ENCODE data around the gene AFP. TPM values are rescaled to one million over a fixed set of nuclear protein-coding genes. Genes with fewer than 3 reads are reported as not detected.

Gene AFP
- total and polyA plus RNA-seq, 2 donors (not counting 1 experiment from before 2014, with no cell fraction given) = not detected

DNA sequence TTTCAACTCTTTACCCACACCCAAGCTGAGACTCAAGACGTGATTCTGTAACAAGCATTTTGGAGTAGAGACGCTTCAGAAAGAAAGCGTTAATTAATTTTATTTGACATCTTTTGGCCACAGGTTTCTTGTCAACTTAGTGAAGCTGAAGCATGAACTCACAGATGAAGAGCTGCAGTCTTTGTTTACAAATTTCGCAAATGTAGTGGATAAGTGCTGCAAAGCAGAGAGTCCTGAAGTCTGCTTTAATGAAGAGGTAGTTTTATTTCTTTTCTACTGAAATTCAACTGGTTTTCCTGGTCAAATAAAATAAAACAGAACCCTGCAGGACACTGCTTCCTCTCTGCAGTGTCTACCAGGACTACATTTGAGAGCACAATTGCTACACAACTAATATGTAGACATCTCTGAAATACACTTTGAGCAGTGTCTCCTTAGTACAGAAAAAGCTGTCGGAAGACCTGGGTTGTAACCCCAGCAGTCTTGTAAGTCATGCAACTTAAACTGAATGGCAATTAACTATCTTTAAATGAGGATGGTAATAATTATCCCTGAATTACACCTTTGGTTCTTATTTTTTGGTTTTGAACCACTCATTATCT is 65.7 kb downstream of the AFP start:
- no peak overlapping the region for H3K27ac Mint-ChIP-seq

DNA sequence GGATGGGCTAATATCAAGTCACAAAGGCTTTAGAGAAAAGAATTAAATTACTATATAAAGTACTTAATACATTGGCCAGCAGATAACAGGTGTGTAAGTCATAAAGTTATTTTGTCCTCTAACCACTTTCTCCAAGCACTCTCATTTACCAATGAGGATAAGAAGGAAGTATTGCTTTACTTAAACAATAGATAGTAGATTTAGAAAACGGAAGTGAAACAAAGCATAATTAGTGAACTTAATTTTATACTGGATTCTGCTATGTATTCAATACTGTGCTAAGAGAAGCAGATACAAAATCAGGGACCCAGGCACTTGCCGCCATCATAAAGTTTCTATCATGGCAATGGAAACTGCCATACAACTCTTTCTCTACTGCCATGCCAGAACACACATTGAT is 69.5 kb downstream of the AFP start:
- Histone ChIP-seq H3K4me3 (ENCODE audit: control extremely low read depth in 1 of 5, extremely low read depth in 1 of 5, insufficient read depth in 1 of 5, low read depth in 2 of 5, low read length in 4 of 5) (no peak overlapping the region), H2AFZ (ENCODE audit: insufficient read depth, low read depth, low read length, poor library complexity, severe bottlenecking) (no peak overlapping the region)

More for the DNA sequence above, 65.7 kb downstream of the AFP start:
- Mint-ChIP-seq H3K4me1 (no peaks in the 10 kb centered on the region), H3K4me3 (no peak overlapping the region), H3K27me3 (peaks cover 6% of the 10 kb centered on the region), H3K9me3 (ENCODE audit: insufficient read depth) (no peaks in the 10 kb centered on the region)
- intact Hi-C loops (cut with micrococcal nuclease) = no loop called here
- DNase-seq (no peak), ATAC-seq (ENCODE audit: low read depth) (no peak)
- Histone ChIP-seq H3K9ac (ENCODE audit: low read length) (no peak overlapping the region), H3K79me2 (ENCODE audit: control insufficient read depth, insufficient read depth, low read length) (no peaks in the 10 kb centered on the region), H2AFZ (ENCODE audit: insufficient read depth, low read depth, low read length, poor library complexity, severe bottlenecking) (no peak overlapping the region), H3K4me1 (ENCODE audit: control insufficient read depth in 2 of 2, insufficient read depth in 2 of 2, low read length in 2 of 2) (no peaks in the 10 kb centered on the region), H3K36me3 (replicated peaks in 1 of 2; ENCODE audit: control extremely low read depth in 1 of 2, control insufficient read depth in 1 of 2, extremely low read depth in 1 of 2, insufficient read depth in 2 of 2, low read length in 1 of 2) (no peaks in the 10 kb centered on the region), H3K4me3 (ENCODE audit: control extremely low read depth in 1 of 5, extremely low read depth in 1 of 5, insufficient read depth in 1 of 5, low read depth in 2 of 5, low read length in 4 of 5) (no peak overlapping the region), H4K20me1 (ENCODE audit: control insufficient read depth, insufficient read depth, low read length, poor library complexity, severe bottlenecking) (no peaks in the 10 kb centered on the region), H3K27ac (ENCODE audit: low read length in 2 of 2) (no peak overlapping the region), H3K4me2 (replicated peaks; ENCODE audit: low read depth, low read length, poor library complexity, severe bottlenecking) (no peak overlapping the region), H3K9me3 (ENCODE audit: control extremely low read depth in 1 of 3, control insufficient read depth in 2 of 3, insufficient read depth in 1 of 3, low read length in 2 of 3) (peaks cover 0 to 2% (median 0%) of the 10 kb centered on the region in 3 donors), H3K27me3 (replicated peaks in 1 of 4; ENCODE audit: control extremely low read depth in 1 of 4, control insufficient read depth in 3 of 4, insufficient read depth in 4 of 4, low read length in 3 of 4) (no peaks in the 10 kb centered on the region)
- TF ChIP-seq EZH2 (IDR thresholded peaks at IDR 0.05; ENCODE audit: borderline replicate concordance, insufficient read depth, low read depth, low read length, poor library complexity, severe bottlenecking) = no peak
- TF ChIP-seq, protein P1, sequence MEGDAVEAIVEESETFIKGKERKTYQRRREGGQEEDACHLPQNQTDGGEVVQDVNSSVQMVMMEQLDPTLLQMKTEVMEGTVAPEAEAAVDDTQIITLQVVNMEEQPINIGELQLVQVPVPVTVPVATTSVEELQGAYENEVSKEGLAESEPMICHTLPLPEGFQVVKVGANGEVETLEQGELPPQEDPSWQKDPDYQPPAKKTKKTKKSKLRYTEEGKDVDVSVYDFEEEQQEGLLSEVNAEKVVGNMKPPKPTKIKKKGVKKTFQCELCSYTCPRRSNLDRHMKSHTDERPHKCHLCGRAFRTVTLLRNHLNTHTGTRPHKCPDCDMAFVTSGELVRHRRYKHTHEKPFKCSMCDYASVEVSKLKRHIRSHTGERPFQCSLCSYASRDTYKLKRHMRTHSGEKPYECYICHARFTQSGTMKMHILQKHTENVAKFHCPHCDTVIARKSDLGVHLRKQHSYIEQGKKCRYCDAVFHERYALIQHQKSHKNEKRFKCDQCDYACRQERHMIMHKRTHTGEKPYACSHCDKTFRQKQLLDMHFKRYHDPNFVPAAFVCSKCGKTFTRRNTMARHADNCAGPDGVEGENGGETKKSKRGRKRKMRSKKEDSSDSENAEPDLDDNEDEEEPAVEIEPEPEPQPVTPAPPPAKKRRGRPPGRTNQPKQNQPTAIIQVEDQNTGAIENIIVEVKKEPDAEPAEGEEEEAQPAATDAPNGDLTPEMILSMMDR (IDR thresholded peaks at IDR 0.05) = no peak
- WGBS (ENCODE audit: insufficient coverage) = 83% methylated on average over 1 of the region's 5 CpGs
- ChIA-PET CTCF (no interaction called here), POLR2A (no interaction called here)

More for the DNA sequence above, 69.5 kb downstream of the AFP start:
- Mint-ChIP-seq H3K4me1 (no peaks in the 10 kb centered on the region), H3K27me3 (peaks cover 13% of the 10 kb centered on the region), H3K4me3 (no peak overlapping the region), H3K27ac (no peak overlapping the region), H3K9me3 (ENCODE audit: insufficient read depth) (no peaks in the 10 kb centered on the region)
- POLR2A ChIA-PET = no interaction called here
- TF ChIP-seq, protein P1 (IDR thresholded peaks at IDR 0.05) = no peak
- no peak for TF ChIP-seq EZH2 (IDR thresholded peaks at IDR 0.05; ENCODE audit: borderline replicate concordance, insufficient read depth, low read depth, low read length, poor library complexity, severe bottlenecking)
- CTCF ChIA-PET = no interaction called here
- Histone ChIP-seq H3K27ac (ENCODE audit: low read length in 2 of 2) (no peak overlapping the region), H3K4me2 (replicated peaks; ENCODE audit: low read depth, low read length, poor library complexity, severe bottlenecking) (no peak overlapping the region), H4K20me1 (ENCODE audit: control insufficient read depth, insufficient read depth, low read length, poor library complexity, severe bottlenecking) (no peaks in the 10 kb centered on the region), H3K4me1 (ENCODE audit: control insufficient read depth in 2 of 2, insufficient read depth in 2 of 2, low read length in 2 of 2) (no peaks in the 10 kb centered on the region), H3K9me3 (ENCODE audit: control extremely low read depth in 1 of 3, control insufficient read depth in 2 of 3, insufficient read depth in 1 of 3, low read length in 2 of 3) (peaks cover 0 to 2% (median 0%) of the 10 kb centered on the region in 3 donors), H3K79me2 (ENCODE audit: control insufficient read depth, insufficient read depth, low read length) (no peaks in the 10 kb centered on the region), H3K9ac (ENCODE audit: low read length) (no peak overlapping the region), H3K36me3 (replicated peaks in 1 of 2; ENCODE audit: control extremely low read depth in 1 of 2, control insufficient read depth in 1 of 2, extremely low read depth in 1 of 2, insufficient read depth in 2 of 2, low read length in 1 of 2) (no peaks in the 10 kb centered on the region), H3K27me3 (replicated peaks in 1 of 4; ENCODE audit: control extremely low read depth in 1 of 4, control insufficient read depth in 3 of 4, insufficient read depth in 4 of 4, low read length in 3 of 4) (no peaks in the 10 kb centered on the region)
- ATAC-seq (ENCODE audit: low read depth) (no peak), DNase-seq (no peak)
- WGBS (ENCODE audit: insufficient coverage) = no CpG with 5 or more reads among the region's 2 CpGs
- intact Hi-C loops (cut with micrococcal nuclease) = no loop called here
